HL-60 (cell line): ENCODE data around the gene PMP22.
"Not testable (repeated sequence)": the region's sequence is repeated elsewhere in the genome, so short reads cannot be mapped to it uniquely, and the experiment has no call there.

Experiments
- DNase-seq, 2 experiments: peaks; one replicate each; pipeline ENCODE4 v3.0.0-alpha.2; 2010 to 2020; ENCODE audit warnings: low read depth in 1 of 2, low spot score in 1 of 2
- H3K27ac ChIP-seq: fragments of 250-450 bp; sonication (Bioruptor Pico); replicated peaks from 2 replicates; pipeline ENCODE4 v1.5.1; 2020; ENCODE audit warnings: mild to moderate bottlenecking, moderate library complexity
- H3K27me3 ChIP-seq: fragments of 250-450 bp; sonication (Bioruptor Pico); 2 replicates; pipeline ENCODE4 v1.5.1; 2021; ENCODE audit warnings: mild to moderate bottlenecking, moderate library complexity; ENCODE audit not compliant: insufficient read depth, poor library complexity, severe bottlenecking
- H3K4me3 ChIP-seq: replicated peaks from 2 replicates; pipeline ENCODE4 v1.5.1; 2011; ENCODE audit warnings: mild to moderate bottlenecking, control low read depth, low read length; ENCODE audit not compliant: insufficient read depth
- GABPA ChIP-seq: IDR thresholded peaks from 2 replicates; pipeline ENCODE4 v1.6.1; 2012; ENCODE audit warnings: low read depth
- POLR2AphosphoS5 ChIP-seq: IDR thresholded peaks from 2 replicates; pipeline ENCODE4 v1.6.1; 2012; ENCODE audit warnings: low read depth
- REST ChIP-seq: IDR thresholded peaks from 2 replicates; pipeline ENCODE4 v1.6.1; 2012; ENCODE audit warnings: low read depth; ENCODE audit not compliant: insufficient replicate concordance
- SPI1 ChIP-seq: IDR thresholded peaks from 2 replicates; pipeline ENCODE4 v1.6.1; 2012; ENCODE audit warnings: low read depth, mild to moderate bottlenecking, borderline replicate concordance
- TF ChIP-seq, protein P1 (sequence below): IDR thresholded peaks from one replicate; pipeline ENCODE4 v1.5.1; 2011; ENCODE audit warnings: low read length, control low read depth, inconsistent platforms; ENCODE audit not compliant: insufficient read depth

PMP22 gene

DNA sequence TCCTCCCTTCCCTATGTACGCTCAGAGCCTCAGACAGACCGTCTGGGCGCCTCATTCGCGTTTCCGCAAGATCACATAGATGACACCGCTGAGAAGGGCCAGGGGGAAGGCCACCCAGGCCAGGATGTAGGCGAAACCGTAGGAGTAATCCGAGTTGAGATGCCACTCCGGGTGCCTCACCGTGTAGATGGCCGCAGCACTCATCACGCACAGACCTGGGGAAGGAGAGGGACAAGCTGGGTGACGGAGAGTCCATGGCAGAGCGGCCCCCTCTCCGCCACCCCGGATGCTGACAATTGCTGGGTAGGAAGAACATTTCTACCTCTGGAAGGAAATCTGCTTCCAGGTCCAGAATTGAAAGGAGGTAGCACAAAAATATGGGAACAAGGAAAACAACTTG is 34.3 kb downstream of the PMP22 start:
- DNase-seq, result no peak
- H3K27ac ChIP-seq, result no peak overlapping the region
- H3K4me3 ChIP-seq, result no peak overlapping the region
- TF ChIP-seq REST, result no peak
- no peak for TF ChIP-seq SPI1
- TF ChIP-seq, protein P1, sequence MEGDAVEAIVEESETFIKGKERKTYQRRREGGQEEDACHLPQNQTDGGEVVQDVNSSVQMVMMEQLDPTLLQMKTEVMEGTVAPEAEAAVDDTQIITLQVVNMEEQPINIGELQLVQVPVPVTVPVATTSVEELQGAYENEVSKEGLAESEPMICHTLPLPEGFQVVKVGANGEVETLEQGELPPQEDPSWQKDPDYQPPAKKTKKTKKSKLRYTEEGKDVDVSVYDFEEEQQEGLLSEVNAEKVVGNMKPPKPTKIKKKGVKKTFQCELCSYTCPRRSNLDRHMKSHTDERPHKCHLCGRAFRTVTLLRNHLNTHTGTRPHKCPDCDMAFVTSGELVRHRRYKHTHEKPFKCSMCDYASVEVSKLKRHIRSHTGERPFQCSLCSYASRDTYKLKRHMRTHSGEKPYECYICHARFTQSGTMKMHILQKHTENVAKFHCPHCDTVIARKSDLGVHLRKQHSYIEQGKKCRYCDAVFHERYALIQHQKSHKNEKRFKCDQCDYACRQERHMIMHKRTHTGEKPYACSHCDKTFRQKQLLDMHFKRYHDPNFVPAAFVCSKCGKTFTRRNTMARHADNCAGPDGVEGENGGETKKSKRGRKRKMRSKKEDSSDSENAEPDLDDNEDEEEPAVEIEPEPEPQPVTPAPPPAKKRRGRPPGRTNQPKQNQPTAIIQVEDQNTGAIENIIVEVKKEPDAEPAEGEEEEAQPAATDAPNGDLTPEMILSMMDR, result no peak
- TF ChIP-seq POLR2AphosphoS5, result no peak
- TF ChIP-seq GABPA, result no peak
- H3K27me3 ChIP-seq, result no peaks in the 10 kb centered on the region

- not testable (repeated sequence) for H3K4me3 ChIP-seq, H3K27me3 ChIP-seq, DNase-seq, H3K27ac ChIP-seq
These were observed 43.3 kb downstream of the PMP22 start for GRCh38 chr17:15221827-15222226.

GRCh38 chr17:15220785-15221184 is 44.3 kb downstream of the PMP22 start:
- DNase-seq, result no peak
- Histone ChIP-seq H3K4me3 (no peak overlapping the region), H3K27ac (no peak overlapping the region), H3K27me3 (no peaks in the 10 kb centered on the region)
- TF ChIP-seq POLR2AphosphoS5, result no peak

DNA sequence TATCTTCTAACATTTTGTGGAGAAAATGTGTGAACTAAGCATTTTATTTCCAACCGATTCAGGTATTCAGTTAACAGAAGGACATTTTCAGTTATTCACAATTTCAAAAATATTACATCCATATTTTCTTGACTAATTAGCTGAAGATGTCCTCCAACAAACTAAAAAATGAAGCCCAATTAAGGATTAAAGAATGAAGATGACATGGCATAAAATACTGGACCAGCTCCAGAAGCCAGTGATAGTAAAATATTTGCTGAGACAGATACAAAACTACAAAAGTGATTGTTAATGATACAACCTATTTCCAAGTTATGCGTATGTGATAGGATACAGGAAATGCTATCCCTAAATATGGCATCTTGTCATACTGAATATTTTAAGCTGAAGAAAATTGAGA is 48.6 kb downstream of the PMP22 start:
- no peak overlapping the region for H3K27ac ChIP-seq
- TF ChIP-seq, protein P1, result no peak
- TF ChIP-seq POLR2AphosphoS5 (no peak), SPI1 (no peak), GABPA (no peak), REST (no peak)
- H3K27me3 ChIP-seq, result no peaks in the 10 kb centered on the region
- no peak for DNase-seq
- H3K4me3 ChIP-seq, result no peak overlapping the region

DNA sequence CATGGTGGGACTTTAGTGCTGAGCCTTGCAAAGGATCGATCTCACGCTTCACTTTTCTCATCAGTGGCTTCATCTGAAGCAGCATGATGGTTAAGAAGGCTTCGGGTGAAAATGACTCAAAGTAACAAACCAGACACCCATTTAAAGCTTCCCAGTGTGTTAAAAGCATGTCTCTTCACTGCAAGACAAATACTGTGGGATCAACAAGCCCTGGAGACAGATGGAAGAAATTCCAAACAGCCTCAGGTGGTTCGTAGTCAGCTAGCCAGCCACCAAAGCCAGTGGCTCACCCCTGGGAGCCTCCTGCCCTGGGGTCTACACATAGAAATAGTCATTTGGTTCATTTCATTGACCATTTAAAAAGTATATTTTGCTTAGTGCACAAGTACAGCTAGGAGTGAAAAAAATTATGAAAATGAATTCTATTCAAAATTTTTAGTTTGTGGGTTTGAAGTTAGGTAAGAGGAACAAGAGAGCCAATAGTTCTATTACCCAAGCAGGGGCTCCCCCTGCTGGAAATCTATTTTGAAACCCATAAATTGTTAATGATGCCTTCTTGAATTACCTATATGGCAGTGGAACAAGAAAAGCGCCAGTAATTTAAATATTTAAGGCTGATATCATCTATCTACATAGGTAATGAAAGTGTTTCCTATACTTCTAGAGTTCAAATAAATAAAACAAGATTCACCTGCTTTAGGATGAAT is 51.6 kb downstream of the PMP22 start:
- Histone ChIP-seq H3K4me3 (no peak overlapping the region), H3K27me3 (no peaks in the 10 kb centered on the region), H3K27ac (no peak overlapping the region)
- DNase-seq, result peak in 1 of 2 experiments; percentile 3
- TF ChIP-seq GABPA, result no peak
- TF ChIP-seq POLR2AphosphoS5, result no peak
- TF ChIP-seq, protein P1, result no peak
- no peak for TF ChIP-seq REST
- no peak for TF ChIP-seq SPI1
